ENCODE measurements around the gene SNX8. TPM values are rescaled to one million over a fixed set of nuclear protein-coding genes. Genes with fewer than 3 reads are reported as not detected.

The SNX8 gene
- polyA plus RNA-seq, 1 donor from 2014 or later, result 5.7 TPM

GRCh38 chr7:2299131-2299829 lies 15.0 kb downstream of the SNX8 start:
- Histone ChIP-seq H3K79me2 (replicated peaks; ENCODE audit: insufficient read depth, low read length) (no peaks in the 10 kb centered on the region), H3K9ac (ENCODE audit: low read length) (no peak overlapping the region)

GRCh38 chr7:2296832-2297231 lies 17.4 kb downstream of the SNX8 start:
- Histone ChIP-seq H3K4me3 (ENCODE audit: low read length) (no peak overlapping the region), H3K9me2 (ENCODE audit: insufficient read depth, low read length) (no peaks in the 10 kb centered on the region), H3K9me3 (ENCODE audit: low read length) (no peaks in the 10 kb centered on the region), H3K36me3 (ENCODE audit: insufficient read depth, low read length) (no peaks in the 10 kb centered on the region), H3K79me2 (replicated peaks; ENCODE audit: insufficient read depth, low read length) (no peaks in the 10 kb centered on the region), H3K9ac (ENCODE audit: low read length) (no peak overlapping the region), H4K20me1 (ENCODE audit: insufficient read depth) (no peaks in the 10 kb centered on the region), H3F3A (ENCODE audit: insufficient read depth, low read length, poor library complexity, severe bottlenecking) (no peaks in the 10 kb centered on the region), H3K27ac (ENCODE audit: low read length) (no peak overlapping the region), H3K4me2 (ENCODE audit: low read length) (no peak overlapping the region), H3K27me3 (ENCODE audit: insufficient read depth, low read depth, low read length) (no peaks in the 10 kb centered on the region), H2AFZ (ENCODE audit: low read depth, low read length) (no peak overlapping the region)
- TF ChIP-seq TAF1 (IDR thresholded peaks at IDR 0.05; ENCODE audit: low read depth) (no peak), RAD21 (conservative IDR thresholded peaks at IDR 0.05) (no peak), EZH2 (IDR thresholded peaks at IDR 0.05; ENCODE audit: borderline replicate concordance, insufficient read depth, low read length, poor library complexity, severe bottlenecking) (no peak), REST (IDR thresholded peaks at IDR 0.05; ENCODE audit: borderline replicate concordance) (no peak), SMC3 (conservative IDR thresholded peaks at IDR 0.05; ENCODE audit: poor library complexity) (no peak)

More at GRCh38 chr7:2299131-2299829, 15.0 kb downstream of the SNX8 start:
- TF ChIP-seq EP300 (conservative IDR thresholded peaks at IDR 0.05; ENCODE audit: poor library complexity, severe bottlenecking) (no peak), SMC3 (conservative IDR thresholded peaks at IDR 0.05; ENCODE audit: poor library complexity) (no peak), TAF1 (IDR thresholded peaks at IDR 0.05; ENCODE audit: low read depth) (no peak), REST (IDR thresholded peaks at IDR 0.05; ENCODE audit: borderline replicate concordance) (no peak), EZH2 (IDR thresholded peaks at IDR 0.05; ENCODE audit: borderline replicate concordance, insufficient read depth, low read length, poor library complexity, severe bottlenecking) (no peak), RAD21 (conservative IDR thresholded peaks at IDR 0.05) (no peak), CTCF (IDR thresholded peaks at IDR 0.05; ENCODE audit: poor library complexity, severe bottlenecking) (no peak), POLR2AphosphoS5 (IDR thresholded peaks at IDR 0.05) (no peak), MXI1 (conservative IDR thresholded peaks at IDR 0.05; ENCODE audit: poor library complexity, severe bottlenecking) (no peak)
- H3K4me3 ChIP-seq (ENCODE audit: low read length), result no peak overlapping the region
- H3K9me2 ChIP-seq (ENCODE audit: insufficient read depth, low read length), result no peaks in the 10 kb centered on the region
- no peak overlapping the region for H2AFZ ChIP-seq (ENCODE audit: low read depth, low read length)
- H3K9me3 ChIP-seq (ENCODE audit: low read length), result no peaks in the 10 kb centered on the region
- no peak overlapping the region for H3K27ac ChIP-seq (ENCODE audit: low read length)
- H4K20me1 ChIP-seq (ENCODE audit: insufficient read depth), result no peaks in the 10 kb centered on the region
- H3K4me2 ChIP-seq (ENCODE audit: low read length), result no peak overlapping the region
- H3K27me3 ChIP-seq (ENCODE audit: insufficient read depth, low read depth, low read length), result no peaks in the 10 kb centered on the region
- no peaks in the 10 kb centered on the region for H3K36me3 ChIP-seq (ENCODE audit: insufficient read depth, low read length)
- H3F3A ChIP-seq (ENCODE audit: insufficient read depth, low read length, poor library complexity, severe bottlenecking), result no peaks in the 10 kb centered on the region

Data from neural cell (in vitro differentiated cells).